ENCODE data around the gene PWWP2B.

Gene PWWP2B

GRCh38 chr10:132449811-132450181 is 52.8 kb downstream of the PWWP2B start:
- no peak for DNase-seq

GRCh38 chr10:132450466-132450824 is 53.4 kb downstream of the PWWP2B start:
- no peak for DNase-seq

- no peak for DNase-seq
These were observed 54.0 kb downstream of the PWWP2B start for GRCh38 chr10:132450825-132451505.

- DNase-seq, result no peak
These were observed 54.7 kb downstream of the PWWP2B start for GRCh38 chr10:132451506-132452215.

GRCh38 chr10:132452216-132452650 is 55.2 kb downstream of the PWWP2B start:
- DNase-seq, result no peak

- no peak for DNase-seq
These were observed 55.9 kb downstream of the PWWP2B start for GRCh38 chr10:132452651-132453469.

GRCh38 chr10:132453470-132453861 is 56.5 kb downstream of the PWWP2B start:
- DNase-seq, result no peak

- DNase-seq, result no peak
These were observed 57.5 kb downstream of the PWWP2B start for GRCh38 chr10:132454296-132455198.

- DNase-seq, result no peak
These were observed 58.5 kb downstream of the PWWP2B start for GRCh38 chr10:132455441-132455971.

- no peak for DNase-seq
These were observed 59.2 kb downstream of the PWWP2B start for GRCh38 chr10:132455986-132456847.

GRCh38 chr10:132456881-132457280 is 59.9 kb downstream of the PWWP2B start:
- DNase-seq, result no peak

- no peak for DNase-seq
These were observed 60.5 kb downstream of the PWWP2B start for GRCh38 chr10:132457328-132458070.

- no peak for DNase-seq
These were observed 61.1 kb downstream of the PWWP2B start for GRCh38 chr10:132458071-132458585.

GRCh38 chr10:132458586-132459300 is 61.7 kb downstream of the PWWP2B start:
- DNase-seq, result no peak

- DNase-seq, result no peak
These were observed 62.5 kb downstream of the PWWP2B start for GRCh38 chr10:132459301-132460003.

- no peak for DNase-seq
These were observed 63.1 kb downstream of the PWWP2B start for GRCh38 chr10:132460071-132460470.

- DNase-seq, result no peak
These were observed 63.7 kb downstream of the PWWP2B start for GRCh38 chr10:132460691-132461090.

- DNase-seq, result no peak
These were observed 64.2 kb downstream of the PWWP2B start for GRCh38 chr10:132461103-132461682.
